ENCODE data around the gene WWOX.
"Not testable (repeated sequence)": the region's sequence is repeated elsewhere in the genome, so short reads cannot be mapped to it uniquely, and the experiment has no call there.

Gene WWOX

GRCh38 chr16:78570399-78571141, 471.1 kb downstream of the WWOX start:
- no peak for DNase-seq (ENCODE audit: low read depth, low spot score)

GRCh38 chr16:78571434-78571833, 472.0 kb downstream of the WWOX start:
- DNase-seq (ENCODE audit: low read depth, low spot score), result no peak

- peak; percentile 26 for DNase-seq (ENCODE audit: low read depth, low spot score)
Measured at GRCh38 chr16:78571898-78572358, 472.5 kb downstream of the WWOX start.

DNA sequence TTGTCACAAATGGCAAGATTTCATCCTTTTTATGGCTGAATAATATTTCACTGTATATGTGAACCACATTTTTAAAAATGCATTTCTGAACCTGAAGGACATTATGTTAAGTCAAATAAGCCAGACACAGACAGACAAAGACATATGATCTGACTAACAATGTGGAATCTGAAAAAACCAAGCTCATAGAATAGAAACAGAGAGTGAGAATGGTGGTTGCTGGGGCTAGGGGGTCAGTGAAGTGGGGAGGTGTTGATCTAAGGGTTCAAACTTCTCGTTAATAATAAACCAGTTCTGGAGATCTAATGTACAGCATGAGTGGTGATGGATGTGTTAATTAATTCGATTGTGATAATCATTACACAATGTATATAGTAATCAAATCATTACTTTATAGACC, 475.1 kb downstream of the WWOX start:
- no peak for DNase-seq (ENCODE audit: low read depth, low spot score)

DNA sequence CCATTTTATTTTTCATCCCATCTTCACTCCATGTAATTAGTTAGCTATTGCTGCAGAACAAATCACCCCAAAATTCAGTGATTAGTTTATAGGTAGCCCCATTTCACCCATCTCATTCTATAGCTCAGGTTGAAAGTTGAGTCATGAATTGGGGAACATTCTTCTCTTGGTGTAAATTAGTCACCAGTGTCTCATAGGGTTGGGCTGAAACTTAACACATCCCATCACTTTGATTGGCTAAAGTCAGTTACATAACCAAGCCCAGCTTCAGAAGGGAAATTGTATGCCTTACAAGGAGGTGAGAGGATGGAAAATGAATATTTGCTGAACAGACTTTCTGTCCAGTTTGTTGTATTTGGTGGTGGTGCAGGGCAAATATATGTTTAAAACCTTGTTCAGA, 477.5 kb downstream of the WWOX start:
- DNase-seq (ENCODE audit: low read depth, low spot score), result peak; percentile 19

DNA sequence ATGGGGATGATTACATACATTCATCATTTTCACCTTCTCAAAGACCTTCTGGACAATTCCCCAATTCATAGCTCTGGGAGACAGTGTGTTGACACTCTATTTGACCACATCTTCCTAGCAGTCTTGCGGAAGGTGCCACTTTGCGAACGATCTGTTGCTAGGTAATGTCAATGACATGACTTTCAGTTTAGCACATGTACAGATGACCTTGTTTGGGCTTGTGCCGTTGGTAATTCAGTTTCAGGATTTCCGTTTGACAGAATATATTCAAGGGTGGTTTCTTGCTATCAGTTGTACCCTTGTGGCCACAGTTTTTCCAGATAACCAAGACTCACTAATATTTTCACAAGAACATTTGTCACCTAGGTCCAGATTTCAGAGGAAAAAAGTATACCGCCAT, 478.2 kb downstream of the WWOX start:
- DNase-seq (ENCODE audit: low read depth, low spot score), result no peak

DNA sequence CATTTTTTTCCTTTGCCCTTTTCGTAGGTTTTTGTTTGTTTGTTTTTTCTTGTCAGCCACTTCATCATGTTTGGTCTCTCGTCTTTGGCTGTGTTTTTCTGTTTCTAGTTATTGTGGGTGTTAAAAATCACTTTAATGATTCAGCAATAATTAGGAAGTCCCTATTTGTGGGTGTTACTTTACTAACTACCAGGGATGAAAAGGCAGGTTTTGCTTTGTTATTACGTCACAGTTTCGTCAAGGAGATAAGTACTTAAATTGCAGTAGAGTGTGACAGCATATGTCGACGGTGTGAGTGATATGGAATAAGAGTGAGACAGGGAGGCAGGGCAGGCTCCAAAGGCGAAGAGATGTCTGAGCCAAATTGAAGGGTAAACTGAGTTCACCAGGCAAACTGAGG, 479.6 kb downstream of the WWOX start:
- DNase-seq (ENCODE audit: low read depth, low spot score), result no peak

DNA sequence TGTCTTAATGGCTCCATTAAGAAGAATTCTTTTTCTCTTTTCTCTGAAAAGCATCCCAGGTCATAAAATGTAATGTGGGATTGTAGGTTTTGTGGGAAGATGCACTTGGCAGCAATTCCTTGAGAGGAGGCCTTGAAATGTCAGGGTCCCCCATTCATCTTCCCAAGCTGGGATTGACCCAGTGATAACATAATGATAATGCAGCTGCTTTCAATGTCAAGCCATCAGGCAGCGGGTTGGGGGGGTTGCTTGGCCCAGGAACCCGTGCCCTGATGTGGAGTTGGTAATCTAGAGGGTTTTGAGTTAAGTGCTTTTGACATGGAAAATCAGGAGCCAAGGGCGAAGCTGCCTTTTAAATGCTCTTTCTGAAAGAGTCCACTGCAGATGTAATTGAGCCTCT, 484.0 kb downstream of the WWOX start:
- DNase-seq (ENCODE audit: low read depth, low spot score), result no peak

- no peak for DNase-seq (ENCODE audit: low read depth, low spot score)
Measured at GRCh38 chr16:78584213-78584860, 484.9 kb downstream of the WWOX start.

- no peak for DNase-seq (ENCODE audit: low read depth, low spot score)
Measured at GRCh38 chr16:78584991-78585390, 485.5 kb downstream of the WWOX start.

GRCh38 chr16:78589331-78589730, 489.9 kb downstream of the WWOX start:
- no peak for DNase-seq (ENCODE audit: low read depth, low spot score)

- DNase-seq (ENCODE audit: low read depth, low spot score), result no peak
Measured at GRCh38 chr16:78591682-78592103, 492.2 kb downstream of the WWOX start.

GRCh38 chr16:78592111-78592510, 492.7 kb downstream of the WWOX start:
- no peak for DNase-seq (ENCODE audit: low read depth, low spot score)

- DNase-seq (ENCODE audit: low read depth, low spot score), result no peak
Measured at GRCh38 chr16:78593352-78593751, 493.9 kb downstream of the WWOX start.

GRCh38 chr16:78594191-78594590, 494.7 kb downstream of the WWOX start:
- no peak for DNase-seq (ENCODE audit: low read depth, low spot score)

DNA sequence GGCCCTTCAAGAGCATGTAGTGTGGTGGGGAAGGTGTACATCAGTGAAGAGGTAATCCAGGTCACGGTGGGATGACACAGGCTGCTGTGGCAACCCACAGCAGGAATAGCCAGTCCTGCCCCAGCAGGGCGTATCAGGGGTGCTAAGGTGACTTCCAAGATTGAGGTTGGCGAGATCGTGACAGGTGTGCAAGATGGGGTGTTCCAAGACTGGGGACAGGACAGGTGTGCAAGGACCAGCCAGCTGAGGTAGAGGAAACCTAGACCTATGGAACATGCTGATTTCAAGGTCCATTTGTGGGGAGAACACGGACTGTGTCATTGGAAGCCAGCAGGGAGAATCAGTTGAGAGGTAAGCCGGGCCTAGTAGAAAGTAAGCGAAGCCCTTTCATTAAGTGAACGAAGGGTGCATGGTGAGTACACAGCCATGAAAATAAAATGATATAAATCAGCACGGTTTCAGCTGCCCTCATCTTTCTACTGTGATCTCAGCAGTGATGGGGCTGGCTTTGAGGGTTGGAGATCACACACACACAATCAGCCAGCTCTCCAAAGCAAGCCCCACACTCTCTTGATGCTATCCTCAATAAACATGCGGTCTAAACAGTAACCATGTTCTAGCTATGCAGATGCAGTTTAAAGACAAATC, 497.0 kb downstream of the WWOX start:
- no peak for DNase-seq (ENCODE audit: low read depth, low spot score)

- DNase-seq (ENCODE audit: low read depth, low spot score), result no peak
Measured at GRCh38 chr16:78596996-78597422, 497.6 kb downstream of the WWOX start.

- no peak for DNase-seq (ENCODE audit: low read depth, low spot score)
Measured at GRCh38 chr16:78597809-78598570, 498.5 kb downstream of the WWOX start.

- DNase-seq (ENCODE audit: low read depth, low spot score), result no peak
Measured at GRCh38 chr16:78599271-78599670, 499.8 kb downstream of the WWOX start.

- DNase-seq (ENCODE audit: low read depth, low spot score), result not testable (repeated sequence)
Measured at GRCh38 chr16:78604423-78605062, 505.1 kb downstream of the WWOX start.

DNA sequence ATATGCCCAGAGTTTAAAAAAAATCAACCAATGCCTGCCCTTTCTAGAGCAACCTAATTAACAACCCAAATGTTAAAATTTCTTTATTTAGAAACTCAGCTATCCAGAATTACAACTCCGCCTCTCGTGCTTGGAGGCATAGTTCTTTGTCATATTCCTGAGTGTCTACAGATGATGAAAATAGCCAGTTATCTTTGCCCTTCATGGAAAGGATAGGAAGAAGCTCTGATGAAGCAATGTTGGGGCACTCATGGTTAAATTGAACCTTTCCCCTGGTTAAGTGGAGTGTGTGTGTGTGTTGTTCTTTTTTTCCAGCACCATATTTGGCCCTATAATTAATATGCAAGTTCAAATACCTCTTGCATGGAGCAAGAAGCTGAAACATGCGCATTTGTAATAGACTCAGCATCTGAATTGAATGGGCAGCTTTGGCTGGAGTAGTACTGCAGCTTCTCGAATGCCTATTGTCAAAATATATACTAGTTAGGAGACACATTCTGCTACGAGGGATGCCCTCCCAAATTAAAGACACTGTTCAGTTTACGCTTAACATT, 506.2 kb downstream of the WWOX start:
- DNase-seq (ENCODE audit: low read depth, low spot score), result peak; percentile 38
